Parathyroid adenoma (tissue), 2 donors: Measurements from ENCODE around the gene RAB35.

ENCODE experiments used
- H2AFZ ChIP-seq: fragments of 300-600 bp; sonication (generic); one replicate; pipeline ENCODE4 v1.7.0; 2017; ENCODE audit warnings: antibody characterized with exemption, mild to moderate bottlenecking
- H3K27ac ChIP-seq: fragments of 300-600 bp; sonication (generic); one replicate; pipeline ENCODE4 v1.7.0; 2017
- H3K27me3 ChIP-seq: fragments of 300-600 bp; sonication (generic); one replicate; pipeline ENCODE4 v1.7.0; 2017; ENCODE audit warnings: low read length; ENCODE audit not compliant: control insufficient read depth, insufficient read depth
- H3K36me3 ChIP-seq: fragments of 300-600 bp; sonication (generic); one replicate; pipeline ENCODE4 v1.7.0; 2017; ENCODE audit warnings: low read length; ENCODE audit not compliant: control insufficient read depth, insufficient read depth
- H3K4me1 ChIP-seq: fragments of 300-600 bp; sonication (generic); one replicate; pipeline ENCODE4 v1.7.0; 2017; ENCODE audit warnings: control low read depth
- H3K4me2 ChIP-seq: fragments of 300-600 bp; sonication (generic); one replicate; pipeline ENCODE4 v1.7.0; 2017; ENCODE audit warnings: low read length
- H3K4me3 ChIP-seq: fragments of 300-600 bp; sonication (generic); one replicate; pipeline ENCODE4 v1.7.0; 2017; ENCODE audit warnings: low read depth, low read length
- H3K79me2 ChIP-seq: fragments of 300-600 bp; sonication (generic); one replicate; pipeline ENCODE4 v1.7.0; 2017; ENCODE audit warnings: control low read depth
- H3K9ac ChIP-seq: fragments of 300-600 bp; sonication (generic); one replicate; pipeline ENCODE4 v1.7.0; 2017; ENCODE audit warnings: mild to moderate bottlenecking
- H3K9me3 ChIP-seq: fragments of 300-600 bp; sonication (generic); one replicate; pipeline ENCODE4 v1.7.0; 2017; ENCODE audit warnings: low read length; ENCODE audit not compliant: control insufficient read depth
- TF ChIP-seq, protein P1 (sequence below): fragments of 300-600 bp; sonication (generic); IDR thresholded peaks from one replicate; pipeline ENCODE4 v1.7.0; 2017; ENCODE audit warnings: antibody characterized with exemption, mild to moderate bottlenecking
- donor health status: primary hyperparathyroidism.

RAB35 gene

GRCh38 chr12:120091371-120092090 is 25.0 kb downstream of the RAB35 start:
- Histone ChIP-seq H3K79me2 (peaks cover 2% of the 10 kb centered on the region), H3K4me1 (peaks cover 2% of the 10 kb centered on the region), H3K4me3 (no peak overlapping the region), H3K27me3 (no peaks in the 10 kb centered on the region), H3K4me2 (no peak overlapping the region), H2AFZ (no peak overlapping the region), H3K9me3 (no peaks in the 10 kb centered on the region), H3K36me3 (no peaks in the 10 kb centered on the region), H3K9ac (no peak overlapping the region), H3K27ac (no peak overlapping the region)
- TF ChIP-seq, protein P1, sequence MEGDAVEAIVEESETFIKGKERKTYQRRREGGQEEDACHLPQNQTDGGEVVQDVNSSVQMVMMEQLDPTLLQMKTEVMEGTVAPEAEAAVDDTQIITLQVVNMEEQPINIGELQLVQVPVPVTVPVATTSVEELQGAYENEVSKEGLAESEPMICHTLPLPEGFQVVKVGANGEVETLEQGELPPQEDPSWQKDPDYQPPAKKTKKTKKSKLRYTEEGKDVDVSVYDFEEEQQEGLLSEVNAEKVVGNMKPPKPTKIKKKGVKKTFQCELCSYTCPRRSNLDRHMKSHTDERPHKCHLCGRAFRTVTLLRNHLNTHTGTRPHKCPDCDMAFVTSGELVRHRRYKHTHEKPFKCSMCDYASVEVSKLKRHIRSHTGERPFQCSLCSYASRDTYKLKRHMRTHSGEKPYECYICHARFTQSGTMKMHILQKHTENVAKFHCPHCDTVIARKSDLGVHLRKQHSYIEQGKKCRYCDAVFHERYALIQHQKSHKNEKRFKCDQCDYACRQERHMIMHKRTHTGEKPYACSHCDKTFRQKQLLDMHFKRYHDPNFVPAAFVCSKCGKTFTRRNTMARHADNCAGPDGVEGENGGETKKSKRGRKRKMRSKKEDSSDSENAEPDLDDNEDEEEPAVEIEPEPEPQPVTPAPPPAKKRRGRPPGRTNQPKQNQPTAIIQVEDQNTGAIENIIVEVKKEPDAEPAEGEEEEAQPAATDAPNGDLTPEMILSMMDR = no peak

GRCh38 chr12:120090626-120091295 is 25.8 kb downstream of the RAB35 start:
- H3K79me2 ChIP-seq = peaks cover 2% of the 10 kb centered on the region
- no peaks in the 10 kb centered on the region for H3K36me3 ChIP-seq
- no peak overlapping the region for H2AFZ ChIP-seq
- H3K9me3 ChIP-seq = no peaks in the 10 kb centered on the region
- H3K9ac ChIP-seq = no peak overlapping the region
- H3K27me3 ChIP-seq = no peaks in the 10 kb centered on the region
- no peak overlapping the region for H3K4me3 ChIP-seq
- H3K27ac ChIP-seq = no peak overlapping the region
- peaks cover 3% of the 10 kb centered on the region for H3K4me1 ChIP-seq
- TF ChIP-seq, protein P1 = no peak
- H3K4me2 ChIP-seq = no peak overlapping the region

- TF ChIP-seq, protein P1 = no peak
- H3K4me1 ChIP-seq = peaks cover 3% of the 10 kb centered on the region
- no peak overlapping the region for H3K4me2 ChIP-seq
- no peak overlapping the region for H2AFZ ChIP-seq
- H3K4me3 ChIP-seq = no peak overlapping the region
- H3K36me3 ChIP-seq = no peaks in the 10 kb centered on the region
- H3K27ac ChIP-seq = no peak overlapping the region
- H3K9me3 ChIP-seq = no peaks in the 10 kb centered on the region
- H3K27me3 ChIP-seq = no peaks in the 10 kb centered on the region
- H3K9ac ChIP-seq = no peak overlapping the region
- peaks cover 2% of the 10 kb centered on the region for H3K79me2 ChIP-seq
These were observed 26.3 kb downstream of the RAB35 start for GRCh38 chr12:120090206-120090605.

GRCh38 chr12:120089796-120090195 is 26.8 kb downstream of the RAB35 start:
- Histone ChIP-seq H3K9ac (no peak overlapping the region), H3K4me1 (peaks cover 3% of the 10 kb centered on the region), H2AFZ (no peak overlapping the region), H3K4me3 (no peak overlapping the region), H3K4me2 (no peak overlapping the region), H3K79me2 (peaks cover 2% of the 10 kb centered on the region), H3K27ac (no peak overlapping the region), H3K27me3 (no peaks in the 10 kb centered on the region), H3K9me3 (no peaks in the 10 kb centered on the region), H3K36me3 (no peaks in the 10 kb centered on the region)
- TF ChIP-seq, protein P1 = no peak
